Measurements from ENCODE around the gene STK17A. TPM values are rescaled to one million over a fixed set of nuclear protein-coding genes. Genes with fewer than 3 reads are reported as not detected.

STK17A gene
- total RNA-seq, 2 experiments from 2014 or later, result 53.2 to 53.8 TPM

- peak overlapping the region; percentile 34 for H3K27ac Mint-ChIP-seq
- H3K36me3 Mint-ChIP-seq, result peaks cover 36% of the 10 kb centered on the region
- H3K27me3 Mint-ChIP-seq, result no peaks in the 10 kb centered on the region
- no peak overlapping the region for H3K4me3 Mint-ChIP-seq
- H3K4me1 Mint-ChIP-seq, result peaks cover 46% of the 10 kb centered on the region
- H3K9me3 Mint-ChIP-seq, result peaks cover 9% of the 10 kb centered on the region
- no peak for DNase-seq
Observed at GRCh38 chr7:43600056-43600455, 17.1 kb downstream of the STK17A start.

- no peak overlapping the region for H3K4me3 Mint-ChIP-seq
- H3K36me3 Mint-ChIP-seq, result peaks cover 43% of the 10 kb centered on the region
- no peak overlapping the region for H3K27ac Mint-ChIP-seq
- H3K9me3 Mint-ChIP-seq, result peaks cover 9% of the 10 kb centered on the region
- peaks cover 45% of the 10 kb centered on the region for H3K4me1 Mint-ChIP-seq
- no peak for DNase-seq
- no peaks in the 10 kb centered on the region for H3K27me3 Mint-ChIP-seq
Observed at GRCh38 chr7:43602256-43602655, 19.3 kb downstream of the STK17A start.

GRCh38 chr7:43604251-43604650 lies 21.3 kb downstream of the STK17A start:
- peaks cover 49% of the 10 kb centered on the region for H3K4me1 Mint-ChIP-seq
- no peak for DNase-seq
- H3K9me3 Mint-ChIP-seq, result peaks cover 9% of the 10 kb centered on the region
- peaks cover 42% of the 10 kb centered on the region for H3K36me3 Mint-ChIP-seq
- H3K27ac Mint-ChIP-seq, result peak overlapping the region; percentile 30
- no peak overlapping the region for H3K4me3 Mint-ChIP-seq
- no peaks in the 10 kb centered on the region for H3K27me3 Mint-ChIP-seq

GRCh38 chr7:43609097-43609496 lies 26.2 kb downstream of the STK17A start:
- DNase-seq, result no peak
- Mint-ChIP-seq H3K27me3 (no peaks in the 10 kb centered on the region), H3K4me3 (no peak overlapping the region)

GRCh38 chr7:43612128-43612527 lies 29.2 kb downstream of the STK17A start:
- no peaks in the 10 kb centered on the region for H3K27me3 Mint-ChIP-seq
- H3K4me3 Mint-ChIP-seq, result peak overlapping the region; percentile 53
- H3K9me3 Mint-ChIP-seq, result peaks cover 5% of the 10 kb centered on the region
- peaks cover 70% of the 10 kb centered on the region for H3K4me1 Mint-ChIP-seq
- H3K36me3 Mint-ChIP-seq, result peaks cover 68% of the 10 kb centered on the region
- no peak for DNase-seq
- peak overlapping the region; percentile 92 for H3K27ac Mint-ChIP-seq

More at GRCh38 chr7:43609097-43609496, 26.2 kb downstream of the STK17A start:
- H3K4me1 Mint-ChIP-seq, result peaks cover 77% of the 10 kb centered on the region
- peaks cover 67% of the 10 kb centered on the region for H3K36me3 Mint-ChIP-seq
- H3K9me3 Mint-ChIP-seq, result peaks cover 9% of the 10 kb centered on the region
- peak overlapping the region; percentile 79 for H3K27ac Mint-ChIP-seq

- Mint-ChIP-seq H3K27ac (peak overlapping the region; percentile 92), H3K36me3 (peaks cover 68% of the 10 kb centered on the region), H3K9me3 (peaks cover 5% of the 10 kb centered on the region), H3K4me1 (peaks cover 67% of the 10 kb centered on the region), H3K4me3 (peak overlapping the region; percentile 51), H3K27me3 (no peaks in the 10 kb centered on the region)
- DNase-seq, result no peak
Observed at GRCh38 chr7:43612599-43613589, 30.0 kb downstream of the STK17A start.

- no peak for DNase-seq
- H3K4me3 Mint-ChIP-seq, result no peak overlapping the region
- H3K27ac Mint-ChIP-seq, result peak overlapping the region; percentile 85
- H3K27me3 Mint-ChIP-seq, result no peaks in the 10 kb centered on the region
- H3K9me3 Mint-ChIP-seq, result peaks cover 5% of the 10 kb centered on the region
- H3K4me1 Mint-ChIP-seq, result peaks cover 46% of the 10 kb centered on the region
- H3K36me3 Mint-ChIP-seq, result peaks cover 46% of the 10 kb centered on the region
Observed at GRCh38 chr7:43615558-43616145, 32.7 kb downstream of the STK17A start.

GRCh38 chr7:43616977-43617376 lies 34.1 kb downstream of the STK17A start:
- Mint-ChIP-seq H3K4me1 (peaks cover 46% of the 10 kb centered on the region), H3K27me3 (no peaks in the 10 kb centered on the region), H3K9me3 (peaks cover 5% of the 10 kb centered on the region)

GRCh38 chr7:43618073-43618472 lies 35.2 kb downstream of the STK17A start:
- no peak for DNase-seq
- Mint-ChIP-seq H3K9me3 (peaks cover 5% of the 10 kb centered on the region), H3K27me3 (no peaks in the 10 kb centered on the region), H3K27ac (no peak overlapping the region), H3K36me3 (peaks cover 49% of the 10 kb centered on the region), H3K4me1 (peaks cover 47% of the 10 kb centered on the region), H3K4me3 (no peak overlapping the region)

More at GRCh38 chr7:43616977-43617376, 34.1 kb downstream of the STK17A start:
- DNase-seq, result no peak
- no peak overlapping the region for H3K27ac Mint-ChIP-seq
- H3K36me3 Mint-ChIP-seq, result peaks cover 46% of the 10 kb centered on the region
- H3K4me3 Mint-ChIP-seq, result no peak overlapping the region

GRCh38 chr7:43619213-43620012 lies 36.5 kb downstream of the STK17A start:
- Mint-ChIP-seq H3K4me3 (no peak overlapping the region), H3K4me1 (peaks cover 46% of the 10 kb centered on the region), H3K36me3 (peaks cover 46% of the 10 kb centered on the region), H3K9me3 (peaks cover 5% of the 10 kb centered on the region), H3K27ac (no peak overlapping the region), H3K27me3 (no peaks in the 10 kb centered on the region)
- no peak for DNase-seq

GRCh38 chr7:43621729-43622448 lies 39.0 kb downstream of the STK17A start:
- Mint-ChIP-seq H3K4me1 (peaks cover 54% of the 10 kb centered on the region), H3K4me3 (peak overlapping the region; percentile 59), H3K9me3 (no peaks in the 10 kb centered on the region), H3K27ac (peak overlapping the region; percentile 92), H3K36me3 (peaks cover 44% of the 10 kb centered on the region), H3K27me3 (no peaks in the 10 kb centered on the region)
- no peak for DNase-seq

GRCh38 chr7:43624156-43624555 lies 41.2 kb downstream of the STK17A start:
- peaks cover 65% of the 10 kb centered on the region for H3K36me3 Mint-ChIP-seq
- no peak for DNase-seq
- H3K27me3 Mint-ChIP-seq, result no peaks in the 10 kb centered on the region
- no peak overlapping the region for H3K4me3 Mint-ChIP-seq
- peak overlapping the region; percentile 72 for H3K27ac Mint-ChIP-seq
- peaks cover 75% of the 10 kb centered on the region for H3K4me1 Mint-ChIP-seq
- H3K9me3 Mint-ChIP-seq, result no peaks in the 10 kb centered on the region

GRCh38 chr7:43625453-43625852 lies 42.5 kb downstream of the STK17A start:
- Mint-ChIP-seq H3K9me3 (no peaks in the 10 kb centered on the region), H3K36me3 (peaks cover 72% of the 10 kb centered on the region), H3K4me3 (peak overlapping the region; percentile 27), H3K4me1 (peaks cover 85% of the 10 kb centered on the region), H3K27me3 (no peaks in the 10 kb centered on the region), H3K27ac (peak overlapping the region; percentile 72)
- DNase-seq, result peak; percentile 52

GRCh38 chr7:43625980-43626379 lies 43.1 kb downstream of the STK17A start:
- H3K27me3 Mint-ChIP-seq, result no peaks in the 10 kb centered on the region
- no peak for DNase-seq
- peaks cover 86% of the 10 kb centered on the region for H3K4me1 Mint-ChIP-seq
- H3K4me3 Mint-ChIP-seq, result peak overlapping the region; percentile 11
- H3K27ac Mint-ChIP-seq, result peak overlapping the region; percentile 72
- H3K9me3 Mint-ChIP-seq, result no peaks in the 10 kb centered on the region
- H3K36me3 Mint-ChIP-seq, result peaks cover 73% of the 10 kb centered on the region
